ENCODE data around the gene TMEM126A. TPM values are rescaled to one million over a fixed set of nuclear protein-coding genes. Genes with fewer than 3 reads are reported as not detected.
A peak's percentile ranks its signal among the peaks of the same experiment; 100 is the strongest.

The TMEM126A gene
- polyA plus RNA-seq, 1 donor from 2014 or later = 115 TPM

DNA sequence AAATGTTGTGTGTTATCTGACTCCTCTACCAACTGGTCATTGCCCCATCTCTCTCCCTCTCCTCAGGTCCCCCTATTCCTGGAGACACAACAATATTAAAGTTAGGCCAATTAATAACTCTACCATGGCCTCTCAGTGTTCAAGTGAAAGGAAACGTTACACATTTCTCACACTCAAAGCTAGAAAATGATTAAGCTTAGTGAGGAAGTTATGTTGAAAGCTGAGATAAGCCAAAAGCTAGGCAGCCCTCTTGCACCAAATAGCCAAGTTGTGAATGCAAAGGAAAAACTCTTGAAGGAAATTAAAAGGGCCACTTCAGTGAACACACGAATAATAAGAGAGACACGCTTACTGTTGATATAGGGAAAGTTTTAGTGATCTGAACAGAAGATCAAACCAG, 27.5 kb upstream of the TMEM126A start:
- no peak overlapping the region for H3K4me2 ChIP-seq (ENCODE audit: low read length)
- H4K20me1 ChIP-seq (ENCODE audit: insufficient read depth) = no peaks in the 10 kb centered on the region
- no peaks in the 10 kb centered on the region for H3K79me2 ChIP-seq (replicated peaks; ENCODE audit: insufficient read depth, low read length)
- H3K27ac ChIP-seq (ENCODE audit: low read length) = no peak overlapping the region
- no peaks in the 10 kb centered on the region for H3K27me3 ChIP-seq (ENCODE audit: insufficient read depth, low read depth, low read length)
- H2AFZ ChIP-seq (ENCODE audit: low read depth, low read length) = no peak overlapping the region
- TF ChIP-seq TAF1 (IDR thresholded peaks at IDR 0.05; ENCODE audit: low read depth) (no peak), MXI1 (conservative IDR thresholded peaks at IDR 0.05; ENCODE audit: poor library complexity, severe bottlenecking) (no peak), SMC3 (conservative IDR thresholded peaks at IDR 0.05; ENCODE audit: poor library complexity) (no peak), RAD21 (conservative IDR thresholded peaks at IDR 0.05) (no peak), EP300 (conservative IDR thresholded peaks at IDR 0.05; ENCODE audit: poor library complexity, severe bottlenecking) (no peak), POLR2AphosphoS5 (IDR thresholded peaks at IDR 0.05) (no peak), EZH2 (IDR thresholded peaks at IDR 0.05; ENCODE audit: borderline replicate concordance, insufficient read depth, low read length, poor library complexity, severe bottlenecking) (no peak)
- TF ChIP-seq, protein P1, sequence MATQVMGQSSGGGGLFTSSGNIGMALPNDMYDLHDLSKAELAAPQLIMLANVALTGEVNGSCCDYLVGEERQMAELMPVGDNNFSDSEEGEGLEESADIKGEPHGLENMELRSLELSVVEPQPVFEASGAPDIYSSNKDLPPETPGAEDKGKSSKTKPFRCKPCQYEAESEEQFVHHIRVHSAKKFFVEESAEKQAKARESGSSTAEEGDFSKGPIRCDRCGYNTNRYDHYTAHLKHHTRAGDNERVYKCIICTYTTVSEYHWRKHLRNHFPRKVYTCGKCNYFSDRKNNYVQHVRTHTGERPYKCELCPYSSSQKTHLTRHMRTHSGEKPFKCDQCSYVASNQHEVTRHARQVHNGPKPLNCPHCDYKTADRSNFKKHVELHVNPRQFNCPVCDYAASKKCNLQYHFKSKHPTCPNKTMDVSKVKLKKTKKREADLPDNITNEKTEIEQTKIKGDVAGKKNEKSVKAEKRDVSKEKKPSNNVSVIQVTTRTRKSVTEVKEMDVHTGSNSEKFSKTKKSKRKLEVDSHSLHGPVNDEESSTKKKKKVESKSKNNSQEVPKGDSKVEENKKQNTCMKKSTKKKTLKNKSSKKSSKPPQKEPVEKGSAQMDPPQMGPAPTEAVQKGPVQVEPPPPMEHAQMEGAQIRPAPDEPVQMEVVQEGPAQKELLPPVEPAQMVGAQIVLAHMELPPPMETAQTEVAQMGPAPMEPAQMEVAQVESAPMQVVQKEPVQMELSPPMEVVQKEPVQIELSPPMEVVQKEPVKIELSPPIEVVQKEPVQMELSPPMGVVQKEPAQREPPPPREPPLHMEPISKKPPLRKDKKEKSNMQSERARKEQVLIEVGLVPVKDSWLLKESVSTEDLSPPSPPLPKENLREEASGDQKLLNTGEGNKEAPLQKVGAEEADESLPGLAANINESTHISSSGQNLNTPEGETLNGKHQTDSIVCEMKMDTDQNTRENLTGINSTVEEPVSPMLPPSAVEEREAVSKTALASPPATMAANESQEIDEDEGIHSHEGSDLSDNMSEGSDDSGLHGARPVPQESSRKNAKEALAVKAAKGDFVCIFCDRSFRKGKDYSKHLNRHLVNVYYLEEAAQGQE (IDR thresholded peaks at IDR 0.05; ENCODE audit: borderline replicate concordance) = no peak
- no peak overlapping the region for H3K4me3 ChIP-seq (ENCODE audit: low read length)
- H3F3A ChIP-seq (ENCODE audit: insufficient read depth, low read length, poor library complexity, severe bottlenecking) = no peaks in the 10 kb centered on the region
- H3K36me3 ChIP-seq (ENCODE audit: insufficient read depth, low read length) = no peaks in the 10 kb centered on the region
- no peaks in the 10 kb centered on the region for H3K9me3 ChIP-seq (ENCODE audit: low read length)
- H3K9ac ChIP-seq (ENCODE audit: low read length) = no peak overlapping the region
- no peaks in the 10 kb centered on the region for H3K9me2 ChIP-seq (ENCODE audit: insufficient read depth, low read length)

DNA sequence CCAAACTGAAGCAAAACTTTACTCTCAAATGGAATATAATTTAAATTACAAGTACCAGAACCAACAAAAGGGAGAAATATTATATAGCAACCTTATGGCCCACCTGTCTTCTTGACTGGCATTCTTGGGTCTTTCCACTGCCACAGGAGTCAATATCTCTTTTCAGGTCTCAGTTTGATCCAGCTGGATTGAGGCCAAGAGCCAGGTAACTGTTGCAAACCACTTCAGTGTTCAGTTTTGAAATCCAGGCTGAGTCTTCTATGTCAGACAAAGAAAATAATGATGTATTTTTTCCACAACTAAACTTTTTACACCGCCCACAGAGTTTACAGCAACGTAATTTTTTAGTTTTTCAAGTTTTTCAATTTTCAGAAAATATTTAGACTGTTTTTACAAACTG, 21.3 kb upstream of the TMEM126A start:
- Histone ChIP-seq H3K27ac (ENCODE audit: low read length) (no peak overlapping the region), H3K36me3 (ENCODE audit: insufficient read depth, low read length) (no peaks in the 10 kb centered on the region), H3K9me3 (ENCODE audit: low read length) (no peaks in the 10 kb centered on the region), H3K27me3 (ENCODE audit: insufficient read depth, low read depth, low read length) (no peaks in the 10 kb centered on the region), H4K20me1 (ENCODE audit: insufficient read depth) (no peaks in the 10 kb centered on the region), H3F3A (ENCODE audit: insufficient read depth, low read length, poor library complexity, severe bottlenecking) (peaks cover 5% of the 10 kb centered on the region), H3K9ac (ENCODE audit: low read length) (no peak overlapping the region), H2AFZ (ENCODE audit: low read depth, low read length) (no peak overlapping the region), H3K4me2 (ENCODE audit: low read length) (peak overlapping the region; percentile 83), H3K4me3 (ENCODE audit: low read length) (peak overlapping the region; percentile 75), H3K79me2 (replicated peaks; ENCODE audit: insufficient read depth, low read length) (peaks cover 14% of the 10 kb centered on the region), H3K9me2 (ENCODE audit: insufficient read depth, low read length) (no peaks in the 10 kb centered on the region)
- TF ChIP-seq SMC3 (conservative IDR thresholded peaks at IDR 0.05; ENCODE audit: poor library complexity) (no peak), POLR2AphosphoS5 (IDR thresholded peaks at IDR 0.05) (no peak), EP300 (conservative IDR thresholded peaks at IDR 0.05; ENCODE audit: poor library complexity, severe bottlenecking) (no peak)

DNA sequence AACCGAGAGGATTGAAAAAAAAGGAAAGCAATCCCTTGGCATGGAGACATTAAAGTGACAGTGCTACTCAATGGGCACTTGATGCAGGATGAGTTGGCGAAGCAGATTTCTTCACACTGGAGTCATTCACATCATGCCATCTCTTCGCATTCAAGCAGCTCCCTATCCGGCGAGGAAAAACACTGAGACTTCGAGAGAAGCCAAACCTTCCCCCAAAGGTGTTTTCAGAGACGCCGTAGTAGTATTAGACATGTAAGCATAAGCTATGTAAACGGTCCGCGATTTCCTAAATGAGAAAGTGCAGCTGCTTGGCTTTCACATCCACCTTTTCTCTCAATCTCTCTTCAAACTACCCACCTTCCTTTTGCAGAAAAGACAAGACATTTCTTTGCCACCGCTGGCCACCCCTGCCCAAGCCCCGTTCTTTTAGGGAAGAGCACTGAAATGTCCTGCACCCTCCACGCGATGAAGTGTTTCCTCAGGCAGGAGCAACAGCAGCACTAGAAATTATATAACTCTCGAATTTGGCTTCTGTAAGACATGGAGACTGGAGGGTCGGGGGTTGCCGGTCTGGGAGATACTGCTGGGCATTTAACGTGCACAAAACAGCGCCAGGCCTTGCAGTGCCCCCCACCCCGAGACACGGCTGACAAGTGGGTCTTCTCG, 20.3 kb upstream of the TMEM126A start, which contains the start of gene DLG2:
Gene DLG2 (minus strand): TSS at position 13 of the 666 bp plus-strand sequence.
- Histone ChIP-seq H3K79me2 (replicated peaks; ENCODE audit: insufficient read depth, low read length) (peaks cover 19% of the 10 kb centered on the region), H3K9me3 (ENCODE audit: low read length) (no peaks in the 10 kb centered on the region)
- TF ChIP-seq EP300 (conservative IDR thresholded peaks at IDR 0.05; ENCODE audit: poor library complexity, severe bottlenecking) (no peak), RAD21 (conservative IDR thresholded peaks at IDR 0.05) (no peak)

More for the DNA sequence above, 20.3 kb upstream of the TMEM126A start, which contains the start of gene DLG2:
- no peaks in the 10 kb centered on the region for H3K36me3 ChIP-seq (ENCODE audit: insufficient read depth, low read length)
- H3K4me3 ChIP-seq (ENCODE audit: low read length) = peak within 1 kb of the TSS; percentile 75
- peaks cover 5% of the 10 kb centered on the region for H3F3A ChIP-seq (ENCODE audit: insufficient read depth, low read length, poor library complexity, severe bottlenecking)
- H3K27me3 ChIP-seq (ENCODE audit: insufficient read depth, low read depth, low read length) = no peaks in the 10 kb centered on the region
- H3K9me2 ChIP-seq (ENCODE audit: insufficient read depth, low read length) = no peaks in the 10 kb centered on the region
- H3K9ac ChIP-seq (ENCODE audit: low read length) = peak within 1 kb of the TSS; percentile 70
- H3K4me2 ChIP-seq (ENCODE audit: low read length) = peak within 1 kb of the TSS; percentile 83
- H3K27ac ChIP-seq (ENCODE audit: low read length) = peak within 1 kb of the TSS; percentile 60
- peak within 1 kb of the TSS; percentile 66 for H2AFZ ChIP-seq (ENCODE audit: low read depth, low read length)
- H4K20me1 ChIP-seq (ENCODE audit: insufficient read depth) = no peaks in the 10 kb centered on the region

Measured in neural cell (in vitro differentiated cells).